Left colon (tissue), 2 donors: ENCODE data around the gene ZAP70. TPM values are rescaled to one million over a fixed set of nuclear protein-coding genes. Genes with fewer than 3 reads are reported as not detected.

Source experiments
- ATAC-seq: fragments of 200-7000 bp; cut with Tn5 transposase; one replicate; pipeline ENCODE4 v1.9.1; 2020; ENCODE audit warnings: mild to moderate bottlenecking, moderate library complexity
- DNase-seq, 2 donors: peaks; one replicate each; pipeline ENCODE4 v3.0.0-alpha.2; 2020
- intact Hi-C, 2 donors: fragments of 100-400 bp; cut with DNase I in 1 of 2; cut with micrococcal nuclease in 1 of 2; formaldehyde crosslinking; loops; one replicate each; pipeline versions ENCODE4 v1.11.2 to v1.14.0; 2022; cut with DNase I, micrococcal nuclease
- total RNA-seq, 2 donors: library from RNA; stranded (reverse); fragmentation: NEBNext Ultra II Directional; extraction: Animal tissue kit (Norgen Biotek cat#: 25700); gene quantifications; one replicate each; pipeline ENCODE4 v1.2.1, GENCODE V29; 2021
- donor health status: DM: no; HTN: no; CAD: no.
- donor health status: DM: yes; HTN: yes; CAD: no.

ZAP70 gene
- total RNA-seq, 2 donors from 2014 or later: 2.8 to 2.9 TPM

DNA sequence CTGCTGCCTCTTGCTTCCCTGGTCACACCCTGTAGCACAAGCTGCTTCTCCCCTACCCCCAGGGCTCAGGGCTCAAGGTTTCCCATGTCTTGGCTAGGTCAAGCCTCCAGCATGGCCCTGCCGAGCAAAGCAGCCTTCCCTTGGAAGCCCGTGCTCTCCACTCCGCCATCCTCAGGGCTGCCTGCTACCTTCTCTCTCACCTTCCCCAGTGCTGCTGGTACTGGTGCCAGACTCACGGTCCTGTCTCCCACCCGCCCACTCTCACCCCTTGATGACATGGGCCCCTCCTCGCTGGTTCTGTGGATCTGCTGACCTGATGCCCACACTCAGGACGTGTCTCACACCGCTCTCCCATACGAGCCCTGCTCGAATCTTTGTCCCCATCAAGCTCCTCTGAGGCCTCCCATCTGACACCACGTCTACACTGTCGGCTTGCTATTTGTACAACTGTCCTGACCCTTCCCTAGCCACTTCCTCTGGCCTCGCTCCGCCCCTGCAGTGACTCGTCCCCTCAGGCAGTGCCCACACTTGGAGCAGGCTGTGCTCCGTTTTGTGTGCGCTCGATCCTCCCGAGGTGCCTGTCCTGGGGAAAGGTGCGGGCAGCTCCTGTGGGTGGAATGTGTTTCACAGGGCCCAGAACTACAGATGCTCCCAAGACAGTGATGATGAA, 49.9 kb downstream of the ZAP70 start:
- no peak for ATAC-seq
- intact Hi-C loops: no loop called here
- DNase-seq: no peak

DNA sequence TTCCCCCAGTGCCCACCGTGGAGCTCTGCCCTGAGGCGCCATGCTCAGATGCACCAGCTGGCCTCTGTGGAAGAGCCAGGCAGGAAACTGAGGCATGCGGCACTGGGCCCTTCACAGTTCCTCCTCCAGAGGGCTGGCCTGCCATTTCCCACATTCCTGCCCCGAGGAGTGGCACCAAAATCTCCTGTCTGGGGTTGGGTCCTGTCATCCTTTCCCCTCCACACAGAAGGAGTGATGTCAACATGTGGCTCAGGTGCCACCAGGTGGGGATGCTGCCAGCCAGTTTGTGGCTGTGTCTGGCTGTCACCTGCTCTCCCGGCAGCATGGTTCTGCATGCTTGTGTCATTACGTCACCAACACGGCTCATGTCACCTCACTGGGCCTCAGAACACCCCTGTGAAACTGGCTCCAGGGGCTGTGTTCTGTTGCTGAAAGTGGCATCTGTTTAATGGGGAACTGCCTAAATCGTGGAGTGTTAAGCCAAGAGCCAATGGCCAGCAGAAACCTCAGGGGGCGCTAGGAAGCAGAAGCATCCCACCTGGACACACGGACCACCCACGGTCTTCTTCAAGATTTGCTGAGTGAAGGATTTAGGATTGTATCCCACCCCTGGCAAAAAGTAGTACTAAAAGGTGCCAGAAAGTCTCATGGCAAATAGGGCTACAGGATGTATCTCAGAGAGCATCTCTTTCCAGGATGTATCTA, 51.3 kb downstream of the ZAP70 start:
- intact Hi-C loops: no loop called here
- no peak for ATAC-seq
- no peak for DNase-seq

DNA sequence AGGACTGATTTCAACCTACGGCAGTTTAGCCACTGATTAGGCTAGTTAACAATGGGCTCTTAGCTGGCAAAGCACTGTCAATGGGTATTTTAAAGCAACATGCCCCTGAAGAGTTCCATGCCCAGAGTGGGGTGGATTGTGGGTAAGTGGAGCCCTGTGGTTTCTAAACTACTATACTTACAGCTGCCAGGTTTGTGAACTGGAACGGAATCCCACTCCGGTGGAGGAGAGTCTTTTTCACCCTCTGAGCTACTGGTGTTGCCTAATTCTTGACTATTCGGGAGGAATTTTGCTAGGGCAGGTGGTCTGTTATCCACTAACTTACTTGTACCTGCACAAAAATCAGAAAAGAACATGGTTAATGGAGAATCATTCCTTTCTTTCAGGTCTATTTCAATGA, 52.6 kb downstream of the ZAP70 start:
- DNase-seq: no peak
- intact Hi-C loops: no loop called here
- ATAC-seq: no peak

- DNase-seq: no peak
- intact Hi-C loops: no loop called here
Measured at GRCh38 chr2:97766567-97766966, 53.2 kb downstream of the ZAP70 start.

GRCh38 chr2:97769308-97769707, 55.9 kb downstream of the ZAP70 start:
- DNase-seq (no peak), ATAC-seq (no peak)
- intact Hi-C loops: no loop called here

More at GRCh38 chr2:97766567-97766966, 53.2 kb downstream of the ZAP70 start:
- no peak for ATAC-seq

DNA sequence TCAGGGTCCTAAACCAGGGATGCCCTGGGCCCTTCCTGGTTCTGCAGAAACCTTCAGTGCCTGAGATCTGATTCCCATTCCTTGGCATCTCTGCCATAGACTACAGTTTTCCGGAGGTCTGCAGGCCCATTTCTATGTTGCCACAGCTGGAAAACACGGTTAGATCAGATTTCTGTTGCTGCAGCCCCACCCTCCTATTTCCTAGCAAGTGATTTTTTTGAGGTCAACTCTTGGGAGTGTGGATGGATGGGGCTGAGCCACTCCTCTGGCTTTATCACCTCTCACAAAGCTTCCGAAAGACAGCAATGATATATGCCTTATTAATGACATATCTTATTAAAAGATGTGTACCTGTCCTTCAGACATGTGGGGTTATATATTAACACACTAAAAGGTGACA, 56.3 kb downstream of the ZAP70 start:
- intact Hi-C loops: no loop called here
- ATAC-seq (no peak), DNase-seq (no peak)

DNA sequence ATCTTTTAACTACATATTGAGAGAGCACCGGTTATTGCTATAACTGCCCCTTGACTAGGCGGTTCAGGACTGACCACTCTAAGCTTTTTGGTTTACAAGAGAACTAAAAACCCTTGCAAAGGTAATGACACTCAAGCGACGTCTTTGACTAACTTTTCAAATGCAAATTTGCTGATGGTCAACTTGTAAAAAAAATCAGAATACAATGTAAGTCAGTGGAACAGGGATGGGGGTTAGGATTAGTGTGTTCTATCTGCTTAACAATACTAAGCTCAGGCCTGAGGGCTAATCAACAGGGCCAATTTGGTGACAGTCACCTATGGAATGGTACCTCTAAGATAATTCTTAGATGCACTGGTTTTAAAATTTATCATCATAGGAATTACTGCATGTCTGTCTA, 57.1 kb downstream of the ZAP70 start:
- ATAC-seq: no peak
- intact Hi-C loops: no loop called here

DNA sequence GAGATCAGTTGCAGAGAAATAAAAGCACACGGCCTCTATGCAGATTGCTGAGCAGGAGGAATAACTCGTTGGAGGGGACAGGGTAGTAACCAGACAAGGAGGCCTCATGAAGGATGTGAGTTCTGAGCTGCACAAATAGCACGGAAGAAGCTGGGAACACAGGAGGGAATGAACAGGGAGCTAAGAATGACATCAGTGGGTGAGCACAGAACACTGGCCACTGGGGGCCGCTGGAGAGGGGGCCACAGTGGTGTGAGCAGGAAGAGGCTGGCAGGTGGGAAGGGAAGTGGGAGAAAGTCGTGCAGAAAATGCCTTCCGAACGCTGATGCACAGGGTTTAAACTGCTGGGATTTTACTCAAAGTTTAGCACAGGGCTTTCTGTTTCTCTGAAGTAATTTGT, 61.0 kb downstream of the ZAP70 start:
- DNase-seq: no peak
- ATAC-seq: peak; percentile 34
- intact Hi-C loops: no loop called here

More for the DNA sequence above, 57.1 kb downstream of the ZAP70 start:
- DNase-seq: no peak

- ATAC-seq (no peak), DNase-seq (no peak)
- intact Hi-C loops: no loop called here
Measured at GRCh38 chr2:97775074-97775473, 61.7 kb downstream of the ZAP70 start.

DNA sequence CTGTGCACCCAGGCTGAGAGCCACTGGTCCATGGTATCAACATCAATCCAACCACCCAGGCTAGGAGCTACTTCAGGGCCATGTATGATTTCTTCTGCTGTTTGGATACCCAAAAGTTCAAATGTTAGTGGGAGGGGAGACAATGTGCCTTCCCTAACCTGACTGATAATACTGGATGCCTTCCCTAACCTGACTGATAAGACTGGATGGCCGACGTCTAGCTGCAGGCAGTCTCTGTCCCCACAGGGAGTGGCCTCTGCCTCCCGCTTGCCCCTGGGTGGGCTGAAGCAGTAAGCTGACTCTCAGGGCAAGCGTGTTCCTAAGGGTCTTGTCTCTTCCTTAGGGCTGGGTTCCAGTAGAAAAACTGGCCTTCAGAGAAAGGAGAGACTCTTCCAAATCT, 65.8 kb downstream of the ZAP70 start:
- DNase-seq: no peak
- ATAC-seq: no peak

GRCh38 chr2:97781981-97782380, 68.6 kb downstream of the ZAP70 start:
- intact Hi-C loops: no loop called here
- peak; percentile 98 for ATAC-seq
- DNase-seq: peak; percentile 65 to 87

More for the DNA sequence above, 65.8 kb downstream of the ZAP70 start:
- intact Hi-C loops: no loop called here

DNA sequence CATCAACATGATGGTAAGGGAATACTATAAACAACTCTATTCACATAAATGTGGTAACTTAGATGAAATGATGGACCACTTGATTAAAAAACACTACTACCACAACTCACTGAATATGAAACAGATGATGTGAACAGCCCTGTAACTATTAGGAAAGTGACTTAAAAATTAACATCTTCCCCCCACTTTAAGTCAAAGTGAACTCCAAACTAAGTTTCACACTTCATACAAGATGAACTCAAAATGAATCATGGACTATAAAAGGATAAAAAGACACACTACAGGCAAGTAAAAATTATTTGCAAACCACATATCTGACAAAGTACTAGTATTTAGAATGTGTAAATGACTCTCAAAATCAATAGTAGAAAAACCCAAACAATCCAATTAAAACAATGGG, 71.6 kb downstream of the ZAP70 start:
- intact Hi-C loops: no loop called here
- DNase-seq: no peak

GRCh38 chr2:97785818-97786217, 72.4 kb downstream of the ZAP70 start:
- no peak for DNase-seq
- ATAC-seq: no peak
- intact Hi-C loops: no loop called here

More for the DNA sequence above, 71.6 kb downstream of the ZAP70 start:
- ATAC-seq: no peak

GRCh38 chr2:97788986-97789644, 75.7 kb downstream of the ZAP70 start:
- ATAC-seq (no peak), DNase-seq (no peak)
- intact Hi-C loops: no loop called here

Other genes starting within 250 kb of the ZAP70 start
- 10 to 100 TPM; 22.1 to 23.5 TPM for gene ANKRD36B, start 123.7 kb upstream of the ZAP70 start, total RNA-seq
- gene COX5B, start 67.5 kb upstream of the ZAP70 start, total RNA-seq: 100 to 1,000 TPM; 626 to 674 TPM
- gene ACTR1B, start 49.5 kb upstream of the ZAP70 start, total RNA-seq: 10 to 100 TPM; 67.4 to 79.2 TPM
- 1 to 10 TPM; 7.2 to 7.8 TPM for gene C2orf92, start 43.9 kb upstream of the ZAP70 start, total RNA-seq